Upper lobe of left lung (tissue), 4 donors: ENCODE results near the gene C3orf85.

Experiments used
- CTCF ChIP-seq, 6 experiments: fragments of 450-650 bp in 4 of 6; fragments of 200-600 bp in 2 of 6; sonication (generic) in 2 of 6; IDR thresholded peaks; one replicate each; pipeline ENCODE4 v1.5.1; 2016 to 2019; ENCODE audit warnings: antibody characterized with exemption in 6 of 6
- EP300 ChIP-seq, 4 donors: sonication (generic); formaldehyde crosslinking; IDR thresholded peaks; one replicate each; pipeline ENCODE4 v1.5.1; 2017; ENCODE audit warnings: antibody characterized with exemption in 4 of 4, control low read depth in 2 of 4
- POLR2A ChIP-seq, 4 donors: fragments of 450-650 bp; IDR thresholded peaks; one replicate each; pipeline ENCODE4 v1.5.1; 2016 to 2017; ENCODE audit warnings: antibody characterized with exemption in 4 of 4, mild to moderate bottlenecking in 2 of 4

DNA sequence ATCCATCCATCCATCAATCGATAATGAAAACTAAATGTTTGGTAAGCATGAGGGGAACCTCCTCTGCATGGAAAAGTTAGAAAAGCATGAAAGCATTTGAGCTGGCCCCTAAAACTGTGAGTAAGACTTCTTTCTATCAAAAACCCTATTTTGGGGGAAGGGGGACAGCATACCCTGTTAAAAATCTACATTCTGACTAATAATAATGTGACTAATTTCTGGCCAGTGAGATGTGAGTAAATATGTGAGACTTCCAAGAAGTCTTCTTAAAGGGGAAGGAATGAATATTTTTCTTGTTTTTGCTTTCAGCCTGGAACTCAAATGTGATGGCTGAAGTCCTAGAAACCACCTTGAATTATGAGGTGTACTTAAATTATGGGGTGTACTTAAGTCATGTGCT is 54.9 kb downstream of the C3orf85 start:
- TF ChIP-seq EP300 (IDR thresholded peaks at IDR 0.05) (no peak), CTCF (IDR thresholded peaks at IDR 0.05) (no peak), POLR2A (IDR thresholded peaks at IDR 0.05) (no peak)
